IMR-90 (cell line): ENCODE results near the gene SLAMF6. TPM values are rescaled to one million over a fixed set of nuclear protein-coding genes. Genes with fewer than 3 reads are reported as not detected.
"Not testable (repeated sequence)": the region's sequence is repeated elsewhere in the genome, so short reads cannot be mapped to it uniquely, and the experiment has no call there.

ENCODE experiments used
- ATAC-seq: fragments of 200-7000 bp; cut with Tn5 transposase; 2 replicates; pipeline ENCODE4 v1.9.1; 2020; ENCODE audit warnings: low read depth, mild to moderate bottlenecking, moderate library complexity
- BruUV-seq: library from RNA; stranded (reverse); fragments of 400-500 nt; replicated peaks from 2 replicates; lab custom pipeline; 2021; lab: Mats Ljungman, UMichigan
- CTCF ChIA-PET: fragments of 300-600 bp; formaldehyde crosslinking; extraction: SDS; loops from one replicate; lab custom pipeline; 2021; ENCODE audit warnings: antibody characterized with exemption; lab: Yijun Ruan, JAX
- POLR2A ChIA-PET: fragments of 300-600 bp; sonication (Branson Sonifier 250); formaldehyde crosslinking; loops from one replicate; lab custom pipeline; 2022; ENCODE audit warnings: antibody characterized with exemption; ENCODE audit not compliant: unreplicated experiment; lab: Charles Lee
- DNase-seq: peaks from one replicate; pipeline ENCODE4 v3.0.0; 2013
- H2AFZ ChIP-seq: replicated peaks from 2 replicates; pipeline ENCODE3; 2013; ENCODE audit warnings: low read length, mild to moderate bottlenecking; ENCODE audit not compliant: poor library complexity
- H2AK5ac ChIP-seq: 2 replicates; pipeline ENCODE4 v1.6.1; 2013; ENCODE audit warnings: low read depth, low read length, inconsistent platforms
- H2AK9ac ChIP-seq: replicated peaks from 2 replicates; pipeline ENCODE3; 2013; ENCODE audit warnings: mild to moderate bottlenecking, low read depth, low read length, moderate library complexity; ENCODE audit not compliant: poor library complexity
- H2BK120ac ChIP-seq: 2 replicates; pipeline ENCODE4 v1.6.1; 2013; ENCODE audit warnings: low read depth, low read length, inconsistent platforms
- H2BK15ac ChIP-seq: 3 replicates; pipeline ENCODE4 v1.6.1; 2013; ENCODE audit warnings: low read depth, low read length, inconsistent platforms
- H2BK20ac ChIP-seq: 2 replicates; pipeline ENCODE4 v1.6.1; 2013; ENCODE audit warnings: low read depth, mild to moderate bottlenecking, inconsistent platforms, low read length, moderate library complexity
- H2BK5ac ChIP-seq: 2 replicates; pipeline ENCODE4 v1.6.1; 2013; ENCODE audit warnings: mild to moderate bottlenecking, low read depth, low read length, inconsistent platforms; ENCODE audit not compliant: poor library complexity, severe bottlenecking
- H3K14ac ChIP-seq: replicated peaks from 2 replicates; pipeline ENCODE4 v1.6.1; 2013; ENCODE audit warnings: low read depth, low read length, inconsistent platforms
- H3K18ac ChIP-seq: 2 replicates; pipeline ENCODE4 v1.6.1; 2013; ENCODE audit warnings: low read depth, low read length, control low read depth
- H3K23ac ChIP-seq: 2 replicates; pipeline ENCODE4 v1.6.1; 2013; ENCODE audit warnings: low read depth, low read length, inconsistent platforms
- H3K27ac ChIP-seq: 2 replicates; pipeline ENCODE4 v1.5.1; 2013; ENCODE audit warnings: mild to moderate bottlenecking, control low read depth, low read length; ENCODE audit not compliant: insufficient read depth
- H3K27me3 ChIP-seq: 2 replicates; pipeline ENCODE4 v1.6.1; 2013; ENCODE audit warnings: low read length; ENCODE audit not compliant: control insufficient read depth, insufficient read depth
- H3K36me3 ChIP-seq: 2 replicates; pipeline ENCODE4 v1.6.1; 2013; ENCODE audit warnings: low read length, mixed read lengths; ENCODE audit not compliant: control insufficient read depth, insufficient read depth
- H3K4ac ChIP-seq: 2 replicates; pipeline ENCODE4 v1.6.1; 2013; ENCODE audit warnings: low read depth, low read length, inconsistent platforms
- H3K4me1 ChIP-seq: 2 replicates; pipeline ENCODE4 v1.6.1; 2013; ENCODE audit warnings: low read length, mixed read lengths; ENCODE audit not compliant: control insufficient read depth, insufficient read depth
- H3K4me2 ChIP-seq: 2 replicates; pipeline ENCODE4 v1.6.1; 2013; ENCODE audit warnings: low read depth, mild to moderate bottlenecking, control low read depth, low read length, moderate library complexity
- H3K4me3 ChIP-seq: 2 replicates; pipeline ENCODE4 v1.5.1; 2013; ENCODE audit warnings: low read depth, mild to moderate bottlenecking, control low read depth, low read length, moderate library complexity; ENCODE audit not compliant: insufficient read depth
- H3K56ac ChIP-seq: 2 replicates; pipeline ENCODE4 v1.6.1; 2013; ENCODE audit warnings: low read length, inconsistent platforms; ENCODE audit not compliant: insufficient read depth; ENCODE audit errors: extremely low read depth
- H3K79me1 ChIP-seq, 2 experiments: 2 replicates each; pipeline ENCODE4 v1.6.1; 2013; ENCODE audit warnings: low read length in 2 of 2, inconsistent platforms in 1 of 2, low read depth in 1 of 2
- H3K9ac ChIP-seq: 2 replicates; pipeline ENCODE4 v1.6.1; 2013; ENCODE audit warnings: low read depth, low read length, control low read depth
- H3K9me1 ChIP-seq: 2 replicates; pipeline ENCODE4 v1.6.1; 2013; ENCODE audit warnings: low read length, inconsistent platforms; ENCODE audit not compliant: insufficient read depth
- H3K9me3 ChIP-seq: 2 replicates; pipeline ENCODE4 v1.6.1; 2013; ENCODE audit warnings: low read length; ENCODE audit not compliant: control insufficient read depth, insufficient read depth
- H4K20me1 ChIP-seq: 2 replicates; pipeline ENCODE4 v1.6.1; 2013; ENCODE audit warnings: low read length, inconsistent platforms; ENCODE audit not compliant: insufficient read depth
- H4K5ac ChIP-seq: 2 replicates; pipeline ENCODE4 v1.6.1; 2013; ENCODE audit warnings: mild to moderate bottlenecking, low read depth, low read length, control low read depth
- H4K8ac ChIP-seq, 2 experiments: 2 replicates each; pipeline ENCODE4 v1.6.1; 2013; ENCODE audit warnings: low read depth in 2 of 2, low read length in 2 of 2, control low read depth in 1 of 2, inconsistent platforms in 1 of 2
- H4K91ac ChIP-seq: 2 replicates; pipeline ENCODE4 v1.6.1; 2013; ENCODE audit warnings: low read depth, low read length, inconsistent platforms; ENCODE audit not compliant: insufficient read depth
- WGBS, 2 experiments: methylation state at CpG; one replicate each; pipeline versions ENCODE4 v1.1.5 to v1.1.7; 2013; ENCODE audit warnings: missing lambda C conversion rate in 2 of 2; ENCODE audit not compliant: insufficient read length in 1 of 2; ENCODE audit errors: extremely low coverage in 2 of 2; 5-methylcytosine and 5-hydroxymethylcytosine counted together
- dilution Hi-C: fragments of 300-500 bp; cut with HindIII; formaldehyde crosslinking; loops from one replicate; pipeline ENCODE4 v1.14.3; 2018; ENCODE audit warnings: low sequenced_read_pairs; ENCODE audit not compliant: unreplicated experiment
- in situ Hi-C: fragments of 300-500 bp; cut with MboI; formaldehyde crosslinking; loops from 3 replicates; pipeline ENCODE4 v1.14.3; 2019; ENCODE audit warnings: low sequenced_read_pairs, inconsistent platforms, mixed read lengths
- intact Hi-C: fragments of 100-400 bp; cut with micrococcal nuclease; formaldehyde crosslinking; loops from 2 replicates; pipeline ENCODE4 v1.10.0; 2022
- polyA plus RNA-seq, 3 experiments: library from polyadenylated mRNA; depleted of rRNA; stranded (reverse); fragments of >200 nt; gene quantifications; 2 replicates each; pipeline ENCODE4 v1.2.3, GENCODE V29; 2012; ENCODE audit warnings: low replicate concordance in 1 of 3
- total RNA-seq: library from RNA; depleted of rRNA; stranded (reverse); fragments of >200 nt; gene quantifications from 2 replicates; pipeline ENCODE4 v1.2.3, GENCODE V29; 2012

SLAMF6 gene
- total and polyA plus RNA-seq, 2 of the 4 experiments (the other 2 are of a cell fraction), result not detected

DNA sequence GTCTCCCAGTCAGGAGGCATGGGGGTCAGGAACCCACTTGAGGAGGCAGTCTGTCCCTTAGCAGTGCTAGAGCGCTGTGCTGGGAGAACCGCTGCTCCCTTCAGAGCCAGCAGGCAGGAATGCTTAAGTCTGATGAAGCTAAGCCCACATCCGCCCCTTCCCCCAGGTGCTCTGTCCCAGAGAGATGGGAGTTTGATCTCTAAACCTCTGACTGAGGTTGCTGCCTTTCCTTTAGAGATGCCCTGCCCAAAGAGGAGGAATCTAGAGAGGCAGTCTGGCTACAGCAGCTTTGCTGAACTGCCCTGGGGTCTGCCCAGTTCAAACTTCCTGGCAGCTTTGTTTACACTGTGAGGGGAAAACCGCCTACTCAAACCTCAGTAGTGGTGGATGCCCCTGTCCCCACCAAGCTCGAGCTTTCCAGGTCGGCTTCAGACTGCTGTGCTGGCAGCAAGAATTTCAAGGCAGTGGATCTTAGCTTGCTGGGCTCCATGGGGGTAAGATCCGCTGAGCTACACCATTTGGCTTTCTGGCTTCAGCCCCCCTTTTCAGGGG, 6.4 kb upstream of the SLAMF6 start:
- H3K4me2 ChIP-seq, H3K9ac ChIP-seq, H3K4me3 ChIP-seq, H4K5ac ChIP-seq, intact Hi-C loops, H2BK5ac ChIP-seq, H3K9me3 ChIP-seq, H2AK9ac ChIP-seq, DNase-seq, H3K23ac ChIP-seq, H3K9me1 ChIP-seq, H4K8ac ChIP-seq, H4K91ac ChIP-seq, H3K14ac ChIP-seq, H3K36me3 ChIP-seq, POLR2A ChIA-PET, H3K79me1 ChIP-seq, H3K18ac ChIP-seq, H3K4ac ChIP-seq, H3K27ac ChIP-seq, H3K4me1 ChIP-seq, in situ Hi-C loops, dilution Hi-C loops, H2BK120ac ChIP-seq, H2AFZ ChIP-seq, H2BK20ac ChIP-seq, H3K27me3 ChIP-seq, BruUV-seq, H2AK5ac ChIP-seq, ATAC-seq, H4K20me1 ChIP-seq, CTCF ChIA-PET, H3K56ac ChIP-seq, H2BK15ac ChIP-seq: not testable (repeated sequence)
- WGBS, 2 experiments, result no CpG with 5 or more reads among the region's 7 CpGs

DNA sequence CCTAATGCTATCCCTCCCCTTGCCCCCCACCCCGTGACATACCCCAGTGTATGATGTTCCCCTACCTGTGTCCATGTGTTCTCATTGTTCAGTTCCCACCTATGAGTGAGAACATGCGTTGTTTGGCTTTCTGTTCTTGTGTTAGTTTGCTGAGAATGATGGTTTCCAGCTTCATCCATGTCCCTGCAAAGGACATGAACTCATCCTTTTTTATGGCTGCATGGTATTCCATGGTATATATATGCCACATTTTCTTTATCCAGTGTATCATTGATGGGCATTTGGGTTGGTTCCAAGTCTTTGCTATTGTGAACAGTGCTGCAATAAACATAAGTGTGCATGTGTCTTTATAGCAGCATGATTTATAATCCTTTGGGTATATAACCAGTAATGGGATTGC, 734 bp upstream of the SLAMF6 start:
- H2AK9ac ChIP-seq, H3K4ac ChIP-seq, H3K56ac ChIP-seq, H4K20me1 ChIP-seq, H3K23ac ChIP-seq, H3K4me3 ChIP-seq, intact Hi-C loops, H3K36me3 ChIP-seq, H3K4me2 ChIP-seq, H4K5ac ChIP-seq, H2BK5ac ChIP-seq, H2AK5ac ChIP-seq, in situ Hi-C loops, H2BK20ac ChIP-seq, H4K91ac ChIP-seq, H2BK120ac ChIP-seq, H3K27me3 ChIP-seq, H3K9me3 ChIP-seq, H4K8ac ChIP-seq, H2BK15ac ChIP-seq, H3K9me1 ChIP-seq, DNase-seq, dilution Hi-C loops, H3K14ac ChIP-seq, H3K79me1 ChIP-seq, POLR2A ChIA-PET, H2AFZ ChIP-seq, H3K9ac ChIP-seq, ATAC-seq, H3K27ac ChIP-seq, H3K4me1 ChIP-seq, H3K18ac ChIP-seq, BruUV-seq: not testable (repeated sequence)
- WGBS, 2 experiments, result no CpG with 5 or more reads among the region's 2 CpGs
- CTCF ChIA-PET, result interaction anchor here (0.7 kb wide), 1 partner anchor 1767 kb away, joined by 4 read pairs; no protein-coding TSS in a partner anchor
